Cerebellar cortex (tissue), 1 donor: ENCODE results near the gene H2AZ2.
"Not testable (repeated sequence)": the region's sequence is repeated elsewhere in the genome, so short reads cannot be mapped to it uniquely, and the experiment has no call there.

Source experiments
- DNase-seq: peaks from one replicate; pipeline ENCODE4 v3.0.0-alpha.2; 2015; ENCODE audit warnings: low spot score

Gene H2AZ2

GRCh38 chr7:44814919-44815318, 33.0 kb downstream of the H2AZ2 start:
- DNase-seq = no peak

GRCh38 chr7:44811571-44811970, 36.3 kb downstream of the H2AZ2 start:
- DNase-seq = no peak

- no peak for DNase-seq
Observed at GRCh38 chr7:44811093-44811492, 36.8 kb downstream of the H2AZ2 start.

- DNase-seq = no peak
Observed at GRCh38 chr7:44808914-44809393, 38.9 kb downstream of the H2AZ2 start.

GRCh38 chr7:44805950-44806349, 41.9 kb downstream of the H2AZ2 start:
- no peak for DNase-seq

- DNase-seq = not testable (repeated sequence)
Observed at GRCh38 chr7:44803828-44804519, 43.9 kb downstream of the H2AZ2 start.

GRCh38 chr7:44802418-44803025, 45.4 kb downstream of the H2AZ2 start:
- DNase-seq = no peak

GRCh38 chr7:44801890-44802289, 46.0 kb downstream of the H2AZ2 start:
- DNase-seq = no peak

GRCh38 chr7:44799939-44800338, 47.9 kb downstream of the H2AZ2 start:
- DNase-seq = no peak

- no peak for DNase-seq
Observed at GRCh38 chr7:44798649-44799305, 49.1 kb downstream of the H2AZ2 start.

GRCh38 chr7:44797329-44798258, 50.3 kb downstream of the H2AZ2 start:
- peak; percentile 92 for DNase-seq

- DNase-seq = peak; percentile 96
Observed at GRCh38 chr7:44796504-44797328, 51.2 kb downstream of the H2AZ2 start, which contains the start of gene PPIA. Gene PPIA (plus strand): TSS chr7:44796681. CDS start chr7:44796725, 44 bp downstream.

- peak; percentile 69 for DNase-seq
Observed at GRCh38 chr7:44796034-44796503, 51.8 kb downstream of the H2AZ2 start.

- DNase-seq = no peak
Observed at GRCh38 chr7:44794331-44794730, 53.6 kb downstream of the H2AZ2 start.

GRCh38 chr7:44793919-44794318, 54.0 kb downstream of the H2AZ2 start:
- DNase-seq = no peak

GRCh38 chr7:44791278-44792219, 56.3 kb downstream of the H2AZ2 start:
- DNase-seq = no peak

GRCh38 chr7:44789990-44790389, 57.9 kb downstream of the H2AZ2 start:
- no peak for DNase-seq

- DNase-seq = no peak
Observed at GRCh38 chr7:44787762-44788161, 60.1 kb downstream of the H2AZ2 start.

GRCh38 chr7:44787041-44787440, 60.8 kb downstream of the H2AZ2 start:
- DNase-seq = no peak

GRCh38 chr7:44785218-44785617, 62.7 kb downstream of the H2AZ2 start:
- DNase-seq = not testable (repeated sequence)
